ENCODE measurements around the gene ANKRD23.

Gene ANKRD23

DNA sequence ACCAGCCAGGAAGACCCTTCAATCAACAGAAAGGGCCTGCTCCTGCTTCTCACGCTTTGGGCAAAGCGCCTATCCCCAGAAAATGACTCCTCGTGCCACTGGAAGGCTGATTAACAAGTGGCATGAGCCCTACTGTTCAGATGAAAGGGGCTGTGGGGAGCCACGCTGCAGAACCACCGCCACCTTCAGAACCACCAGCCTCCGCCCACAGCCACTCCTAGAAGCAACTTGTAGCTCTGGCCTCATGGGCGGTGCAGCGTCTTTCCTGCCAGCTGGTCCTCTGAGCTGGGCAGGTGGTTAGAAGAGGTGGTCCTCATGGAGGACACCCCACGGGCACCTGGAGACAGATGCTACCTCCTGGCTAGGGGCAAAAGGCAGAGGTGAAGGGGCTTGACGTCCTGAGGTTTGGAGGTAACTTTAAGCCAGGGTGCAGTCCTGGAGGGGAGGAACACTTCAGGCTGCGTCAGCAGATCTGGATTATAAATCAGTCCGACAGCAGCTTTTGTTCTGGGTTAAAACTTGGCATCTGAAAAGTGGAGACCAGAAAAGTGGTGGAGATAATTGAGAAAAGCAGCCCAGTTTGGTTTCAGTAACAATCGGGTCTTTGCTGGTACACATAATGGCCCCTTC is 26.9 kb upstream of the ANKRD23 start:
- no peak for TF ChIP-seq GATA3 (IDR thresholded peaks at IDR 0.05; ENCODE audit: low read depth, low read length)
- TF ChIP-seq GATA2 (IDR thresholded peaks at IDR 0.05; ENCODE audit: low read depth, low read length): no peak

DNA sequence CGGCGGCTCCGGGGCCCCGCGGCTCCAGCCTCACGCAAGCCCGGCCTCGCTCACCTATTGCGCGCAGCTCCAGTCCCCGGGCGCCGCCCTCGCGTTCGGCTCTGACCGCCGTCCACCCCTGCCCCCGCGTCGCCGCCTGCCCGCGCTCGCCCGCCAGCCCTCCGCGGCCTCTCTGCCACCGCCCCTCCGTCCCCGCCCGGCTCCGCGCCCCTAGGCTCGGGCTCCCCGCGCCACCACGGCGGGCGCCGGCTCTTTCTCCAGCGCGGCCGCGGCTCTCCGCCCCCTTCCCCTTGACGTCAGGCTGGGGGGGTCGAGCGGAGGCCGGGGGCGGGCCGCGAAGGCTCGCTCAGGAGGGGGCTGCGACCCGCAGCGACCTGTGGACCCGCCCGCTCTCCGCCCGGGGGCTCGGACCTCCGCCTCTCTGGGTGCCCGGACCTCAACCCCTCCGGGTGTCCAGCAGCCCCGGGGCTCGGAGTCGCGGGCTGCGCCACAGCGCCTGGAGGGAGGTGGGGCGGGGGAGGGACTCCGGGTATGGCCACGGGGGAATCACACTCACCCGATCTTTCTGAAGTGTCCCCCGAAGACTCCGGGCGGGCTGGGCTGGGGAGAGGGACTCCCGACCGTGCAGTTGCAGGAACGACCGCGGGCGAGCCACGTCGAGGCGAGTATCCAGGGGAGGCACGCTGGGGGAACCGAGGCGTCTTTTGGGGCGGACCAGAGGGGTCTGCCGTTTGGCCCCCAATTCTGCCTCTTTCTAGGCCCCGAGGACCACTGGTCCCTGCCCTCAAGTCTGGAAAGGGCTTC is 26.2 kb upstream of the ANKRD23 start, which contains the start of gene SEMA4C:
SEMA4C (minus strand) TSS at position 259 of the 804 bp plus-strand sequence. CDS start 2,194 bp downstream, outside the sequence.
- TF ChIP-seq GATA2 (IDR thresholded peaks at IDR 0.05; ENCODE audit: low read depth, low read length): no peak

- TF ChIP-seq GATA2 (IDR thresholded peaks at IDR 0.05; ENCODE audit: low read depth, low read length): no peak
- TF ChIP-seq GATA3 (IDR thresholded peaks at IDR 0.05; ENCODE audit: low read depth, low read length): no peak
These were observed 25.5 kb upstream of the ANKRD23 start for GRCh38 chr2:96869281-96869821.

DNA sequence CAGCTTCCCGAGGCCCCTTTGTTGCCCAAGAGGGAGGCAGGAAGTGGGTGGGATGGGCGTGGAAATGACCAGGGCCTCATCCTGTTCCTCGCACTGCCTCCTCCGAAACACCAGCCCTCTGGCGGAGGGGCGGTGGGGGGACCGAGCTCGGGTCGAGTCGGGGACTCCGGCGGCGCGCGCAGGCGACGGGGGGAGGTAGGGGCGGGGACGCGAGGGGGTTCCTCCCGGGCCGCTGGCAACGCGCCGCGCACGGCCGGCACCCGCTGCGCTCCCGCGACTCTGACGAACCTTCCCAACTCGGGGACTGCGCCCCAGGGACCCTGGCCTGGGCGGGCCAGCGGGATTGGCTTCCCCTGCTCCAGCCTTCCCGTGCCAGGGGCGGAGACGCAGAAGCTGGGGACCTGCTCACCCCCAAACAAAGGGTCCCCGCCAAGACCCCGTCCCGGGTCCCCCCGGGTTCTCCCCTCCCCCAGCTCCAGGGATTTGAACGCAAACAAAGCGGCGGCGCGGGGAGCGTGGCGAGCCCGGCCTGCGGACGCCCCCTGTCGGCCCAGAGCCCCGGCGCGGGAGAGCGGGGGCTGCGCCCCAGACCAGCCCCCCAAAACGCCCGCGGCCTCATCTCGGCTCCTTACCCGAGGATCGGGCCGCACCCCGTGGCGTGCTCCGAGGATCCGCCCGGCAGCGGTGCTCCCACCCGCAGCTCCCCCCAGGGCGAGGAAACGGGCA is 24.9 kb upstream of the ANKRD23 start:
- TF ChIP-seq GATA3 (IDR thresholded peaks at IDR 0.05; ENCODE audit: low read depth, low read length) (no peak), GATA2 (IDR thresholded peaks at IDR 0.05; ENCODE audit: low read depth, low read length) (no peak)

DNA sequence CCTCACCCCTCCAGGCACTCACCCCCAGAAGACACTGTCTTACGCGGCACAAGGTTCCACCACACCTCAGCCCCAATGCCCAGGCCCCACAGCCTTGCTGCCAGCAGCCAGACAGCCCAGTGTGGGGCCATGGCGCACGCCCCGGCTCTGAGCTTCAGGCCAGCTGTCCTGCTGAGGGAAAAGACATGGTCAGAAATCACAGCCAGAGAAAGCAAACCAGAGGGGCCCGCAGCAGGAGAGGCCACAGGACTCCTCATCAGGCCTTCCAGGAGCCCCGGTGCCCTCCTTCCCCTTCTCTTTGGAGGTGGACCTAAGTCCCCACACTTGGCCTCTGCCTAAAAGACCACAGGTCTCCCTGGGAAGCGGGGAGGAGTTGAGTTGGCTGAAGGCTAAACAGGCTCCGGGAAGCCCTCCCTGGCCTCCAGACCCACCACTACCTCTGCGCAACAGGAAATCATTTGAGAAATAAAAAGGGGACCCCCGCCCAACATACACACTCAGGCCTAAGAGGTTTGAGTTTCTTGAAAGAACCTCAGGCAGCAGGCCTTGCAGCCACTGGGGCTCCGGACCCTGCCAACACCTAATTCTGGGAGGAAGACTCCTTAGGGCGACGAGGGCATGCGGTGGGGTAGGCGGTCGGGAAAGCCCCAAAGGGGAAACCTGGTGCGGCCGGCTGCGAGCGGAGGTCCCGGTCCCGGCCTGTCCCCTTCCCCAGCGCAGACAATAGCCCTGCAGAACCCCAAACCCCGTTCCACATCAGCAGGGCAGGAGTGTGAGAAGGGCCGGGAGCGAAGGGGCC is 24.1 kb upstream of the ANKRD23 start:
- no peak for TF ChIP-seq GATA3 (IDR thresholded peaks at IDR 0.05; ENCODE audit: low read depth, low read length)
- TF ChIP-seq GATA2 (IDR thresholded peaks at IDR 0.05; ENCODE audit: low read depth, low read length): no peak

DNA sequence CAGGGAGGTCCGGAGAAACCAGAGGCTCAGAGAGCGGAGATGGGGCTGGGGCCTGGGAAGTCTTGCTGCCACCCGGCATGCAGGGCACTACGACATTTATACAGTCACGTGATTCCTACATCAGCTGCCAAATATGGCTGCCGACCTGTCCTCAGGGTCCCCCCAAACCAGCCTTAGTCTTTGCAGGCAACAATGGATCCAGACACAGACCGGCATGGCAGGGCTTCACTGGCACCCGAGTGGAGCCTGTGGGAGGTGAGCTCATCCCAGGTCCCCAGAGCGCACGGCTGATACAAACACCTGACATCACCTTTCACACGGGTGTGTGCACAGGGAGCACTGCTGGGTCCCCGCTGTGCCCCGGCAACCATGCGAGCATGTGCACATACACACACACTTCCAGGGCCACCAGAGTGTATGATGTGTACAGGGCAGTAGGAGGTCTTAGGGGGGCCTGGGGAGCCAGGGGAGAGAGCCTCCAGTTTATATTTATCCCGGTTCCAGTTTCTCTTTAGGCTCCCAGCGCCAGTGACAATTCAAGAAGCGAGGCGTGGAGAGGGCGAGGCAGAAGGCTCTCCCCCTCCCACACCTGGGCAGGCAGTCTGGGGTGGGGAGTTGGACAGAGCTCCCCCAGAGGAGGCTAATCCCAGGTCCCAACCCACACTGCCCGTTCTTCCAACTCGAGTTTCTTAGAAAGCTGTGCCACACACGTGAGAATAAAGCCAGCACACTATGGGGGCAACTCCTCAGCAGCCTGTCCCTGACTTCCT is 23.4 kb upstream of the ANKRD23 start:
- no peak for TF ChIP-seq GATA3 (IDR thresholded peaks at IDR 0.05; ENCODE audit: low read depth, low read length)
- TF ChIP-seq GATA2 (IDR thresholded peaks at IDR 0.05; ENCODE audit: low read depth, low read length): no peak

DNA sequence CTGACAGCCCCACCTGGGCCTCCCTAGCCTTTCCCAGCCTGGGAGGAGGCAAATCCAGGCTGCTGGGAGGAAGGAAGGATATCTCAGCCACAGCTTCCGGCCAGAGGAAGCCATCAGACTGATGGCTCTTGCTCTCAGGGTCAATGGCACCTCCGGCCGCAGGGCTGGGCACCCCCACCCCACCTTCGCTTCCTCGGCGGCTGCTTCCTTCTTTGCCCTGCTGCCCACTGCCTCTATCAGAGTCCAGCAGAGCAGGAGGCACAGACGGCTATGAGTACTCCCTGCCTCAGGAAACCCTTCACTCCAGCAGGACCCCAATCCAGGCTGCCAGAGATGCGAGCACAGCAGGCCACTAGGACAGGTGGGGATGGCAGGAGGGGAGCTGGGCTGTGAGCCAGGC is 22.8 kb upstream of the ANKRD23 start:
- TF ChIP-seq GATA3 (IDR thresholded peaks at IDR 0.05; ENCODE audit: low read depth, low read length): no peak
- no peak for TF ChIP-seq GATA2 (IDR thresholded peaks at IDR 0.05; ENCODE audit: low read depth, low read length)

DNA sequence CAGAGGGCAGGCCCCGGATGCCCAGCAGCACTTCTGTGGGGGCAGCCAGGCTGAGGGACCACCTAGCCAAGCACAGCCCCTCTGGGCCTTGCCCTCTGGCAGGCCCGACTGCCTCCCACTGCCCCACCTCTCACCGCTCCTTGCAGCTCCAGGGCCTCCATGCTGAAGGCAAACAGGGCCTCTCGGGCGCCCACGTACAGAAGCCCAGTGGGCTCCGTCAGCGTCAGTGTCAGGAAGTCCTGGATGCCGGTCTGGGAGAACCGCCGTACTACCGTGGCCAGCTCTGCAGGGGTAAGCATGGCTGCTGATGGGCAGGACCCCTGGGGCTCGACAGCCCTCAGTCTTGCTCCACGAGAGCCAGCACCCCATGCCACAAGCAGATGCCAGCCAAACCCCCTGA is 22.3 kb upstream of the ANKRD23 start:
- TF ChIP-seq GATA3 (IDR thresholded peaks at IDR 0.05; ENCODE audit: low read depth, low read length) (no peak), GATA2 (IDR thresholded peaks at IDR 0.05; ENCODE audit: low read depth, low read length) (no peak)

DNA sequence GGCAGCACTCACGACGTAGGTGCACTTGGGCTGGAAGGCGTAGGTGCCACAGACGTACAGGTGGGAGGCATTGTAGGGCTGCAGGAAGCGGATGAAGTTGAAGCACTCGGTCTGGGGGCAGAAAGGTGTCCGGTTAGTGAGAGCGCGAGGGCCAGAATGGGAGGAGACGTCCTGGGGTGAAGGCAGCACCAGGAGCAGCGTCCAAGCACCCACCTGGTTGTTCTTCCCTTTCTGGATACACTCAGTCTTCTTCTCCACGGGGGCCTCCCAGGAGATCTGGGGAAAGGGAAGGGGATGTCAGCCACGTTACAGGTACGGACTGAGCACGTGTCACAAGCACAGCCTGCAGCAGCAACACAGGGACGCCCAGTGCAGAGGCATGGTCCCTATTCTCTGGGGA is 21.8 kb upstream of the ANKRD23 start:
- TF ChIP-seq GATA2 (IDR thresholded peaks at IDR 0.05; ENCODE audit: low read depth, low read length): no peak
- no peak for TF ChIP-seq GATA3 (IDR thresholded peaks at IDR 0.05; ENCODE audit: low read depth, low read length)

DNA sequence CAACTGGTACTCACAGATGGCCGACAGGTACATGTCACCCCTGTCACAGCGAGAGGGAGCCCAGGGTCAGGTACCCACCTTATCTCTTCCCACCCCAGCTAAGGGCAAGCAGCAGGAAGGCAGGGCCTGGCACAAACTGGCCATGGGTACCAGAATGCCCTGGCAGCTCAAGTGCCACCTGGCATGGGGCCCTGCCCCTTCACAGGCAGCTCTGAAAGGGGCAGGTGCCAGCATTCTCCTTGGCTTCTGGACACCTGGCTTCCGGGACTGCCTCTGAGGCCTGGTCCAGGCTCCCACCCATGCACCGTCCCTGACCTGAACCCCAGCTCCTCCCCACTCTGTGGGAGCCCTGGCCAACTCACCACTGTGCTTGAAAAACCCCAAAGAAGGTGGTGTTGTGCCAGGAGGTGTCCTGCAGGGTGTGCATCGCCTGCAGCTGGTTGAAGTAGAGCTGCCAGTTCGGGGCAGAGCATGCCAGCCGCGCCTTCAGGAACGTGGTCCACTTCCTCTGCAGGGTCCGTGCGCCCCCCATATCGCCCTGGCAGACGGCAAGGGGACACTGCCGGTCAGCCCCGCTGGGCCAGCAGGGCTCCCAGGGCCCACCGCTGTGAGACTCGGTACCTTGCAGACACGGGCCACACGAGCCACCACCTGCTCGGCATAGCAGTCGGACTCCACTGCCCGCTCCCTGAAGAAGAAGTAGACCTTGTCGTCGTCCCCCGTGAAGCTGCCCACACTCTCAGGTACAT is 20.7 kb upstream of the ANKRD23 start:
- TF ChIP-seq GATA3 (IDR thresholded peaks at IDR 0.05; ENCODE audit: low read depth, low read length) (no peak), GATA2 (IDR thresholded peaks at IDR 0.05; ENCODE audit: low read depth, low read length) (no peak)

DNA sequence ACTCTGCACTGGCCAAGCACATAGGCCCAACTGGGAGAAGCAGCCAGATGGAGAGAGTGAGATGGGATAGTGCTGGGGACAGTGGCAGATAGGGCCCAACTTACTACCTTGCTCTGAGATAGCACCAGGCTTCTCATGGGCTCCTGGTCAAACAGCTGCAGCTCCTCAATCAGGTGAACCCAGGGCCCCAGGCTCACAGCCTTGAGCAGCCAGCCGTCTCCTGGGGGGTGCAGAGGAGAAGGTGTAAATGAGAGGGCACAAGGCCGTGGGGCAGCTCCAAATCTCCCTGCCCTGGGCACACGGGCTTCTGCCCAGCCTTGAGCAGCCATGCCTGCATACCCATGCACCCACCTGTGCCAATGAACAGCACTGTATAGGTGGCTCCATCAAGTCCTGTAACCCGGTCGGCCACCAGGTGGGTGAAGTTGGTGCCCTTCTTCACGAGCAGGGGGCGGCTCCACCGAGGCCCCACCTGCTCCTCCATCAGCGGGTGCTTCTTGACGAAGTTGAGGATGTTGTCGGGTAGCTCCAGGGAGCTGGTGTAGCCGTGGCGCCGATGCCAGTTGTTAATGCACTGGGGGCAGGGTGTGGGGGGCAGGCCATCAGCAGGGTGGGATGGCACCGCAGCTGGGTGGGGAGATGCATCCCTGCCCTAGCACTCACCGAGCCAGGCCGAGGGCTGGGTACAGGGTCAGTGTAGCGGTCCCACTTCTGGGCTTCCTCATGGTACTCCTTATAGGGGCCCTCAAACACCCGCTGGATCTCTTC is 19.9 kb upstream of the ANKRD23 start:
- TF ChIP-seq GATA2 (IDR thresholded peaks at IDR 0.05; ENCODE audit: low read depth, low read length) (no peak), GATA3 (IDR thresholded peaks at IDR 0.05; ENCODE audit: low read depth, low read length) (no peak)

- no peak for TF ChIP-seq GATA2 (IDR thresholded peaks at IDR 0.05; ENCODE audit: low read depth, low read length)
- TF ChIP-seq GATA3 (IDR thresholded peaks at IDR 0.05; ENCODE audit: low read depth, low read length): no peak
These were observed 17.3 kb upstream of the ANKRD23 start for GRCh38 chr2:96861074-96861473.
